Lung (tissue), 12 donors: ENCODE measurements around the gene SLC25A42. TPM values are rescaled to one million over a fixed set of nuclear protein-coding genes. Genes with fewer than 3 reads are reported as not detected.

Experiments
- ATAC-seq: fragments of 200-7000 bp; cut with Tn5 transposase; one replicate; pipeline ENCODE4 v1.9.1; 2020; ENCODE audit warnings: moderate number of reproducible peaks; ENCODE audit not compliant: insufficient read depth, low FRiP score
- DNase-seq, 3 donors: peaks; one replicate each; pipeline ENCODE4 v3.0.0-alpha.2; 2013 to 2017
- H3K27ac ChIP-seq, 2 donors: one replicate each; pipeline ENCODE4 v1.5.1; 2013; ENCODE audit warnings: mild to moderate bottlenecking in 2 of 2, moderate library complexity in 2 of 2, control low read depth in 1 of 2, inconsistent platforms in 1 of 2, low read depth in 1 of 2, low read length in 1 of 2
- H3K27me3 ChIP-seq, 3 donors: one replicate each; pipeline ENCODE4 v1.5.1; 2013; ENCODE audit warnings: low read length in 2 of 3; ENCODE audit not compliant: control insufficient read depth in 3 of 3, insufficient read depth in 3 of 3
- H3K36me3 ChIP-seq, 4 donors: one replicate each; pipeline ENCODE4 v1.5.1; 2013; ENCODE audit warnings: low read length in 4 of 4, mild to moderate bottlenecking in 1 of 4, moderate library complexity in 1 of 4; ENCODE audit not compliant: control insufficient read depth in 4 of 4, insufficient read depth in 4 of 4
- H3K4me1 ChIP-seq, 5 donors: one replicate each; pipeline ENCODE4 v1.5.1; 2013; ENCODE audit warnings: low read length in 5 of 5, mild to moderate bottlenecking in 2 of 5, moderate library complexity in 1 of 5; ENCODE audit not compliant: control insufficient read depth in 5 of 5, insufficient read depth in 5 of 5
- H3K4me3 ChIP-seq: one replicate; pipeline ENCODE4 v1.5.1; 2013; ENCODE audit warnings: mild to moderate bottlenecking, control low read depth, moderate library complexity
- H3K9ac ChIP-seq, 2 donors: one replicate each; pipeline ENCODE4 v1.5.1; 2013; ENCODE audit warnings: low read length in 2 of 2, control low read depth in 1 of 2; ENCODE audit not compliant: insufficient read depth in 1 of 2
- H3K9me3 ChIP-seq, 4 donors: one replicate each; pipeline ENCODE4 v1.5.1; 2013; ENCODE audit warnings: low read length in 3 of 4, mild to moderate bottlenecking in 1 of 4, moderate library complexity in 1 of 4; ENCODE audit not compliant: control insufficient read depth in 4 of 4, insufficient read depth in 3 of 4
- WGBS, 2 donors: extraction: QIAGEN DNeasy Blood & Tissue Kit; methylation state at CpG; one replicate each; pipeline ENCODE4 v1.1.7; 2013; 5-methylcytosine and 5-hydroxymethylcytosine counted together
- polyA plus RNA-seq, 2 donors: library from polyadenylated mRNA; stranded (reverse); fragments of 200-250 nt; gene quantifications; one replicate each; pipeline ENCODE4 v1.2.1, GENCODE V29; 2013
- total RNA-seq, 2 donors: library from RNA; depleted of rRNA in 1 of 2; stranded (reverse); fragments of >200 nt in 1 of 2; gene quantifications; one replicate each; pipeline ENCODE4 v1.2.1, GENCODE V29; 2014 to 2021
- TF ChIP-seq, protein P1 (sequence below): IDR thresholded peaks from 2 replicates; pipeline ENCODE4 v1.5.1; 2012; ENCODE audit warnings: mild to moderate bottlenecking; ENCODE audit errors: control extremely low read depth, extremely low read depth
- donor health status: control.
- donor health status: control.
- donor health status: Bipolar disorder and iron deficiency.
- donor health status: healthy.
- donor health status: DM: yes; HTN: yes; CAD: no.

Gene SLC25A42
- total and polyA plus RNA-seq, 4 donors = 5.8 to 10.1 (median 7.0) TPM

DNA sequence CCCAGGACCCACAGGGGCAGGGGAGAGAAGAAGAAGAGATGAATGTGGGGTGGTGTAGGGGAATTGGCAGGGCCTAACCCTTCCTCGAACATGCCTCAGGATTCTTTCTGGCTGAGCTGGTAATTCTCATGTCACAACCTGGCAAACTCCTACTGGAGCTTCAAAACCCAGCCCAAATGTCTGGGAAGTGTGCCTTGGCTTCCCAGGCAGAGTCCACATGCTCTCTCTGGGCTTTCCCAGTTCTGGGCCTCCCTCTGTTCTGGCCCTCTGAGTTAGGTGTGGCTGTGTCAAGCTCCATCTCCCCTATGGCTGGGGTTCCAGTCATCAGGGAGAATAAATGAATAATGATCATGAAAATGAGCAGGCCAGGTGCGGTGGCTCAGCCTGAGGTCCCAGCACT, 85.6 kb downstream of the SLC25A42 start:
- no peak overlapping the region for H3K9ac ChIP-seq
- H3K4me3 ChIP-seq = no peak overlapping the region
- peaks cover 0 to 2% (median 0%) of the 10 kb centered on the region in 4 donors for H3K9me3 ChIP-seq
- no peak overlapping the region for H3K27ac ChIP-seq
- WGBS, 2 donors = 91 to 97% methylated on average over 2 of the region's 2 CpGs
- peaks cover 0 to 3% (median 0%) of the 10 kb centered on the region in 5 donors for H3K4me1 ChIP-seq
- peaks cover 0 to 21% (median 9%) of the 10 kb centered on the region in 4 donors for H3K36me3 ChIP-seq
- ATAC-seq (no peak), DNase-seq (no peak)
- TF ChIP-seq, protein P1, sequence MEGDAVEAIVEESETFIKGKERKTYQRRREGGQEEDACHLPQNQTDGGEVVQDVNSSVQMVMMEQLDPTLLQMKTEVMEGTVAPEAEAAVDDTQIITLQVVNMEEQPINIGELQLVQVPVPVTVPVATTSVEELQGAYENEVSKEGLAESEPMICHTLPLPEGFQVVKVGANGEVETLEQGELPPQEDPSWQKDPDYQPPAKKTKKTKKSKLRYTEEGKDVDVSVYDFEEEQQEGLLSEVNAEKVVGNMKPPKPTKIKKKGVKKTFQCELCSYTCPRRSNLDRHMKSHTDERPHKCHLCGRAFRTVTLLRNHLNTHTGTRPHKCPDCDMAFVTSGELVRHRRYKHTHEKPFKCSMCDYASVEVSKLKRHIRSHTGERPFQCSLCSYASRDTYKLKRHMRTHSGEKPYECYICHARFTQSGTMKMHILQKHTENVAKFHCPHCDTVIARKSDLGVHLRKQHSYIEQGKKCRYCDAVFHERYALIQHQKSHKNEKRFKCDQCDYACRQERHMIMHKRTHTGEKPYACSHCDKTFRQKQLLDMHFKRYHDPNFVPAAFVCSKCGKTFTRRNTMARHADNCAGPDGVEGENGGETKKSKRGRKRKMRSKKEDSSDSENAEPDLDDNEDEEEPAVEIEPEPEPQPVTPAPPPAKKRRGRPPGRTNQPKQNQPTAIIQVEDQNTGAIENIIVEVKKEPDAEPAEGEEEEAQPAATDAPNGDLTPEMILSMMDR = no peak
- no peaks in the 10 kb centered on the region for H3K27me3 ChIP-seq

- Histone ChIP-seq H3K27me3 (no peaks in the 10 kb centered on the region), H3K4me3 (no peak overlapping the region), H3K4me1 (no peaks in the 10 kb centered on the region), H3K27ac (no peak overlapping the region), H3K9ac (no peak overlapping the region), H3K9me3 (peaks cover 0 to 2% (median 0%) of the 10 kb centered on the region in 4 donors), H3K36me3 (peaks cover 0 to 25% (median 13%) of the 10 kb centered on the region in 4 donors)
- TF ChIP-seq, protein P1 = no peak
- no peak for DNase-seq
- no peak for ATAC-seq
- WGBS, 2 donors = 80 to 82% methylated on average over 11 of the region's 11 CpGs
Measured at GRCh38 chr19:19151418-19151817, 87.6 kb downstream of the SLC25A42 start.

GRCh38 chr19:19152668-19153384, 89.0 kb downstream of the SLC25A42 start:
- no peak for ATAC-seq
- Histone ChIP-seq H3K27ac (peak overlapping the region in 1 of 2 donors; percentile 21), H3K9ac (no peak overlapping the region)

More at GRCh38 chr19:19152668-19153384, 89.0 kb downstream of the SLC25A42 start:
- Histone ChIP-seq H3K4me1 (no peaks in the 10 kb centered on the region), H3K9me3 (no peaks in the 10 kb centered on the region), H3K36me3 (peaks cover 0 to 14% (median 7%) of the 10 kb centered on the region in 4 donors), H3K4me3 (no peak overlapping the region), H3K27me3 (no peaks in the 10 kb centered on the region)
- peak in 1 of 3 donors; percentile 24 for DNase-seq
- TF ChIP-seq, protein P1 = no peak
- WGBS, 2 donors = 80 to 89% methylated on average over 13 of the region's 13 CpGs
